OCI-LY1 (cell line): Measurements from ENCODE around the gene LRRC66.

Experiments
- H2AFZ ChIP-seq: fragments of 200-600 bp; sonication (generic), shearing (Covaris generic); 2 replicates; pipeline ENCODE4 v1.6.0; 2014; ENCODE audit warnings: antibody characterized with exemption, mild to moderate bottlenecking, low read length
- H3F3A ChIP-seq: fragments of 200-600 bp; sonication (generic), shearing (Covaris generic); 2 replicates; pipeline ENCODE4 v1.6.0; 2014; ENCODE audit warnings: mild to moderate bottlenecking, antibody characterized with exemption, low read length, moderate library complexity; ENCODE audit not compliant: insufficient read depth
- H3K27ac ChIP-seq: fragments of 200-600 bp; sonication (generic); 2 replicates; pipeline ENCODE4 v1.5.1; 2014; ENCODE audit warnings: low read length, mixed run types, mild to moderate bottlenecking, low read depth; ENCODE audit not compliant: poor library complexity, severe bottlenecking
- H3K27me3 ChIP-seq: fragments of 200-600 bp; sonication (generic); 2 replicates; pipeline ENCODE4 v1.6.0; 2014; ENCODE audit warnings: antibody characterized with exemption, mild to moderate bottlenecking, low read length, moderate library complexity; ENCODE audit not compliant: insufficient read depth
- H3K36me3 ChIP-seq: fragments of 200-600 bp; sonication (generic); 2 replicates; pipeline ENCODE4 v1.6.1; 2014; ENCODE audit warnings: mild to moderate bottlenecking, antibody characterized with exemption, low read length, moderate library complexity, mixed read lengths; ENCODE audit not compliant: insufficient read depth
- H3K4me1 ChIP-seq: fragments of 200-600 bp; sonication (generic); 2 replicates; pipeline ENCODE4 v1.5.1; 2014; ENCODE audit warnings: mild to moderate bottlenecking, low read length, moderate library complexity; ENCODE audit not compliant: insufficient read depth, severe bottlenecking
- H3K4me2 ChIP-seq: fragments of 200-600 bp; sonication (generic), shearing (Covaris generic); 2 replicates; pipeline ENCODE4 v1.6.1; 2014; ENCODE audit warnings: low read length
- H3K4me3 ChIP-seq: fragments of 200-600 bp; sonication (generic); 2 replicates; pipeline ENCODE4 v1.5.1; 2014; ENCODE audit warnings: low read length, low read depth, mild to moderate bottlenecking, mixed read lengths; ENCODE audit not compliant: poor library complexity, severe bottlenecking
- H3K79me2 ChIP-seq: fragments of 200-600 bp; shearing (Covaris generic); 2 replicates; pipeline ENCODE4 v1.6.1; 2016; ENCODE audit warnings: mixed run types, low read length, mixed read lengths; ENCODE audit not compliant: insufficient read depth
- H3K9ac ChIP-seq: fragments of 200-600 bp; sonication (generic), shearing (Covaris generic); 2 replicates; pipeline ENCODE4 v1.6.1; 2014; ENCODE audit warnings: mild to moderate bottlenecking, low read length, mixed read lengths
- H3K9me2 ChIP-seq: fragments of 200-600 bp; sonication (generic), shearing (Covaris generic); 2 replicates; pipeline ENCODE4 v1.6.1; 2014; ENCODE audit warnings: low read depth, mild to moderate bottlenecking, low read length, mixed read lengths
- H3K9me3 ChIP-seq: fragments of 200-600 bp; shearing (Covaris generic); 2 replicates; pipeline ENCODE4 v1.6.1; 2014; ENCODE audit warnings: low read length, mixed read lengths
- H4K20me1 ChIP-seq: fragments of 200-600 bp; sonication (generic), shearing (Covaris generic); 2 replicates; pipeline ENCODE4 v1.6.0; 2016; ENCODE audit warnings: mild to moderate bottlenecking, low read length; ENCODE audit not compliant: insufficient read depth
- CTCF ChIP-seq: fragments of 200-600 bp; sonication (generic), shearing (Covaris generic); IDR thresholded peaks from 2 replicates; pipeline ENCODE4 v1.5.1; 2017; ENCODE audit warnings: mild to moderate bottlenecking, antibody characterized with exemption, low read length, moderate library complexity, mixed read lengths
- EZH2 ChIP-seq: fragments of 200-600 bp; sonication (generic), shearing (Covaris generic); IDR thresholded peaks from 2 replicates; pipeline ENCODE4 v1.8.0; 2017; ENCODE audit warnings: borderline replicate concordance, mixed run types, mild to moderate bottlenecking, antibody characterized with exemption, low read length, moderate library complexity, mixed read lengths

LRRC66 gene

DNA sequence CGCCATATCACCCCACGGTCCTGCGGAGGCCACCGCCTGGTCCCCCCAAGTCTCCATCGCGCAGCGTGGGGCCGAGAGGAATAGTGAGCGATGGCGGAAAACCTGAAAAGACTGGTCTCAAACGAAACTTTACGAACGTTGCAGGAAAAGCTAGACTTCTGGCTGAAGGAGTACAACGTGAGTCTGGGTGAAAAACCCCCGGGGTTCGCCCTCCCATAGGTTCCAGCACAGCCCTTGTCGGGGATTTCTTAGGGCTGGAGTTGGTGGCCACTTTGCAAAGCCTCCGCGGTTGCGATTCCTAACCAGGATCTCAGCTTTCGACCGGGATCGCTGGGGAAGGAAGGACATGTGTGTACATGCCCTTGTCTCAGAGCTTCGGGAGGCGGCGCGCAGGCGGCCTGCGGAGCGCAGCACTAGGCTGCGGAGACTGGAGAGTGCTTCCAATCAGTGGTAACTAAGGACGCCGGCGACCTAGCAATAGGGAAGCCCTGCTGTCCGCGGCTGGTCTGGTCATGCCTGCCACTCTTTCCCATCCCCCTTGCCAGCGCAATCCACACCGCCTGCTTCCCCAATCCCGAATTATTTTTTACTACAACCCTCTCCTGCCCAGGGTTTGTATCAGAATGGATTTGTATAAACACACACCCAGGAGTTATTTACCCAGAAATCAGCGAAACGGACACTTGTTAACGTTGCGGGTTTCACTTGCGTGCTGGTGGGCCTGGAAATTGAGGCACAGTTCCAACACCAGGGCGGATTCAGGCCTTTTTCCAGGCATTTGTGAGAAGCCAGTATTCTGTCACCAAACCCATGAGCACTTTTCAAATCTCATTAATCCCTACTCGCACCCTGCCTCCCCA, 31.7 kb upstream of the LRRC66 start:
- H3K79me2 ChIP-seq, result no peaks in the 10 kb centered on the region
- peaks cover 7% of the 10 kb centered on the region for H3K4me1 ChIP-seq
- H2AFZ ChIP-seq, result no peak overlapping the region
- H3K9me3 ChIP-seq, result no peaks in the 10 kb centered on the region
- H3K27ac ChIP-seq, result no peak overlapping the region
- no peaks in the 10 kb centered on the region for H3F3A ChIP-seq
- H3K27me3 ChIP-seq, result 0 out of 2 replicates have a peak, but pooled peaks cover 6% of the 10 kb centered on the region
- no peak overlapping the region for H3K4me3 ChIP-seq
- H3K4me2 ChIP-seq, result peak overlapping the region; percentile 12; the same call in 1 of the 2 replicates
- no peaks in the 10 kb centered on the region for H3K36me3 ChIP-seq
- no peak for TF ChIP-seq CTCF
- no peak for TF ChIP-seq EZH2
- no peak overlapping the region for H3K9ac ChIP-seq
- H4K20me1 ChIP-seq, result no peaks in the 10 kb centered on the region
- H3K9me2 ChIP-seq, result no peaks in the 10 kb centered on the region

GRCh38 chr4:52051213-52051614, 31.1 kb upstream of the LRRC66 start, which contains the start of gene SPATA18:
TSS of gene SPATA18 (plus strand) at chr4:52051304. CDS start at chr4:52051705, 401 bp downstream.
- Histone ChIP-seq H3K4me1 (peaks cover 7% of the 10 kb centered on the region), H3K79me2 (no peaks in the 10 kb centered on the region), H2AFZ (no peak within 1 kb of the TSS), H3K27me3 (0 out of 2 replicates have a peak, but pooled peaks cover 6% of the 10 kb centered on the region), H3K9me3 (no peaks in the 10 kb centered on the region), H3K27ac (no peak within 1 kb of the TSS), H3K4me3 (no peak within 1 kb of the TSS), H4K20me1 (no peaks in the 10 kb centered on the region), H3K9ac (no peak within 1 kb of the TSS), H3K4me2 (peak within 1 kb of the TSS; percentile 12; the same call in 1 of the 2 replicates), H3F3A (no peaks in the 10 kb centered on the region), H3K36me3 (no peaks in the 10 kb centered on the region), H3K9me2 (no peaks in the 10 kb centered on the region)
- TF ChIP-seq CTCF, result no peak
- no peak for TF ChIP-seq EZH2

- Histone ChIP-seq H4K20me1 (no peaks in the 10 kb centered on the region), H3K4me2 (no peak overlapping the region), H3K9me3 (no peaks in the 10 kb centered on the region), H2AFZ (no peak overlapping the region), H3K9me2 (no peaks in the 10 kb centered on the region), H3K4me3 (no peak overlapping the region), H3K4me1 (peaks cover 7% of the 10 kb centered on the region), H3K27ac (no peak overlapping the region), H3K36me3 (no peaks in the 10 kb centered on the region), H3K79me2 (no peaks in the 10 kb centered on the region), H3K27me3 (0 out of 2 replicates have a peak, but pooled peaks cover 6% of the 10 kb centered on the region), H3F3A (no peaks in the 10 kb centered on the region), H3K9ac (no peak overlapping the region)
- no peak for TF ChIP-seq EZH2
- no peak for TF ChIP-seq CTCF
Observed at GRCh38 chr4:52049266-52049665, 29.1 kb upstream of the LRRC66 start.
